DMS153 treated with DMSO at 0.1 percent for 48 hours (cell line): ENCODE data around the gene CNDP2.

Experiments
- DNase-seq: peaks from one replicate; lab custom pipeline; 2025; ENCODE audit not compliant: unreplicated experiment; lab: John Stamatoyannopoulos, UW

Gene CNDP2

DNA sequence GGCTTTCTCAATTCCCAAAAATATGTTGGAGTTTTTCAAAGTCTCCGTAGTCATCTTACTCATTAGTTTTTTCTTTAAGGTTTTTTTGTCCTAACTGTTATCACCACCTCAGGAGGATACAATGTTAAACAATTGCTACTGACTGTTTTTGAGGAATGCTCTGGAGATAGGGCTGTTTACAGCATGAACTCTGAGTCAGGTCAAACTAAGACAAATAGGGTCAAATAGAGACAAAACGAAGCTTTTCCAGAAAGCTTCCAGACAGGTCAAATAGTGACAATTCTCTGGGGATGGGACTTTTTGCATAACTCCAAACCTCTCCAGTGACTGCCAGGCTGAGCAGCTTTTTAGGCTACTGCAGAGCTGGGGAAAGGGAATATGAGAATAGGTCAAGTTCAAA, 23.9 kb upstream of the CNDP2 start:
- DNase-seq, result no peak

DNA sequence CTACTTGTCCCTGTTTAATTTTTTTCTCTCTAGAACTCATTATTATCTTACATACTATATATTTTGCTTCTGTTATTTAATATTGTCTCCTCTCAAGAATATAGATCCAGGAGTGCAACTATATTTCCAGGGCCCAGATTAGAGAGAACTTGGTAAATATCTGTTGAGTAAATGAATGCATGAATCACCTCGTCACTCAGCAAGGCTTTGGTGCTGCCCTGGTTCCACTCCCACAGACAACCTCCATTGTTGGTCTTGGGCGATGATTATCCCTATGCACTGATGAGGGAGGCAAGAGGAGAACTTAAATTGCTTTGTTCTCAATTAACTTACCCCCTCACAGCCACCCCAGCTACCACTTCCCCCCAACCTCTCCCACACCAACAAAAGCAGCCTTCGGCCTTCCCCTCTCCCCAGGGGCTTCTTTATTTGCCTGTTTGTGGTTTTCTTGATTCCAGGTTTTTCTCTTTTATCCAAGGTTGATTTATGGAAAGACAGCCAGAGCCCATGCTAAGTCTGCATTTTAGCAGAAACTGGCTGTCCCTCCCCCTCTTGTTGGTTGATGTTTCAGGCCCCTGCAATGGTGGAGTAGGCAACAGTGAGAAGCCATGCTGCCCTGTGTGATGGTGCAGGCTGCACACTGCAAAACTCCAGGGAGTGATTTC, 22.1 kb upstream of the CNDP2 start:
- DNase-seq, result no peak

DNA sequence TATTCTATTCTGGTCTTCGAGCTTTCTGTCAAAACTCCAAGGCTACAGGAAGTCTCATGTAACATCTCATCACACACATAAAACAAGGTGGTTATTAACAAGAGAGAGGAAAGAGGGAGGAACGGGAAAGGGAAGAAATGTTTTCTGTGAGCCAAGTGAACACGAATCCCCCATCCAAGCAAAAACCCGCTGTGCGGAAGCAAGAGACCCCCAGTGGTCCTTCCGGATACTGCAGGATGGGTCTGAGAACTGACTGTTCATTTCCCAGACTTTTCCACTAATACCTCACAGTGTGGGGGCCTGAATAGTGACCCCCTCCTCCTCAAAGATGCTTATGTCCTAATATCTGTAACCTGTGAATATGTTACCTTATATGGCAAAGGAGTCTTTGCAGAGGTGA, 20.0 kb upstream of the CNDP2 start:
- DNase-seq, result no peak

DNA sequence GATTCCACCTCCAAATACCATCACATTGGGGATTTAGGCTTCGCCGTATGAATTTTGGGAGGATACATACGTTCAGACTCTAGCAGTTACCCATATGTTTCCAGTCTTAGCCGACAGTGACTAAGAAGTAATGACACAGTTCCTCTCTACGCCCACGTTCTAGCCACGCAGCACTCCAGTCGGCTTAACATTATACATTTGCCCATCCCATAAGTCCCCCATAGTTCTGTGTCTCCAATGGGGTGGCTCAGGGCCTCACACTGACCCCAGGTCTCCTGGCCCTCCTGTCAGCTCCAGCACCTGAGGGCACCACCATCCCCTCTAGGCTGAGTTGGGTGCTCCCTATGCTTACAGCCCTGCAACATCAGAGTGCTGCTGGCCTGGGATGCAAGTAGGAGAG, 18.4 kb upstream of the CNDP2 start:
- no peak for DNase-seq

DNA sequence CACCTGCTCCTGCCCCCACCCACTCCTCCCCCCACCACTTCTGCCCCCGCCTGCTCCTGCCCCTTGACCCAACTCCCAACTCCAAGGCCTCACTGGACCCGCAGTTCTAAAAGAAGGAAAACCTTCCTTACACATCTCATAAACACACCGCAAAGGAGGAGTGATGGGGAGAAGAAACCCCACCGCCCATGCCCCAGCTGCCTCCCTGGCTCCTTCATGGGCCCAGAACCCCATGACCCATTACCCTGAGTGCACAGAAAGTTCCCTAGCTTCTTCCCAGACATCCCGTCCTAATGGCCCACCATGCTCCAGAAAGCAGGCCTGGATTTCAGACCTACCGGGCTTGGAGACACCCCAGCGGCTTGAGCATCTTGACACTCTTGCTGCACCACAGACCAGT, 17.8 kb upstream of the CNDP2 start:
- no peak for DNase-seq

DNA sequence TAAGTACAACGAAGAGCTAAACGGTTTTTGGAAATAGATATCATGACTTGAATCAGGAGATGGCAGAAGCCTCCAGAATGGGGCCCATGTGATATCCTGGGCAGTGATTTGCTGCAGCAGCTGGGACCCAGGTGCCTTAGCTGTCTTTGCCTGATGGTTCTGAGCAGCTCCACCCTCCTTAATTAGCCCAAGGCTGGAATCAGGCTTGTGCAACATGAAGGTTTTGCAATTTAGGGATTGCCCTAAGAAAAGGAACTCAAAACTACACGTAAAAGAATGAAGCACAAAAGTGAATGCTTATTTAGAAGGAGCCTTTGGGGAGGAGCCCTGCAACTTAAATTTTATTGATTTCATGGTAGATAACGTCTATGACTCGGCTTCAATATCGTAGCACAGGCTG, 17.3 kb upstream of the CNDP2 start:
- DNase-seq, result no peak

DNA sequence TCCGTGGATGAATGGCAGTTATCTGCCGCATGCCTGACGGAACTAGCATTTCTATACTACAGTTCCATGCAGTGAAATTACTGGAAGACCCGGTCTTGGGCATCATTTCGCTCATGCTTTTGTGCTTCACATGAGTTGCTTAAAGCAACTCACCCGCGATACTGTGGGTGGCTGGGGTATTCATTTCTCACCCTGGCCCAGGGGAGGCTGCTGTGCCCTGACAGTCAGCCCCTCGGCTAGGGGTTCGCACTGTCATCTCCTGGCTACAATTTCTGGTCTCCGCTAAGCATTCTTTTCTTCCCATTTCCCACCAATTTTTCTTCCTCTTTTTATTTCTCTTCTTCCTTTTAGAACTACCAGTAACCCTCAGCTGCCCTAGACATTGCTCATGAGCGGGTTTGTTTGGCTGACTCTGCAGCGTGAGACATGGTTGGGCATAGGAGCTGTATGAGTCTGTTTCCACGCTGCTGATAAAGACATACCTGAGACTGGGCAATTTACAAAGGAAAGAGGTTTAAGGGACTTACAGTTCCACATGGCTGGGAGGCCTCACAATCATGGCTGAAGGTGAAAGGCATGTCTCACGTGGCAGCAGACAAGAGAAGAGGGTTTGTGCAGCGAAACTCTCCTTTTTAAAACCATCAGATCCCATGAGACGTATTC, 16.5 kb upstream of the CNDP2 start:
- no peak for DNase-seq

DNA sequence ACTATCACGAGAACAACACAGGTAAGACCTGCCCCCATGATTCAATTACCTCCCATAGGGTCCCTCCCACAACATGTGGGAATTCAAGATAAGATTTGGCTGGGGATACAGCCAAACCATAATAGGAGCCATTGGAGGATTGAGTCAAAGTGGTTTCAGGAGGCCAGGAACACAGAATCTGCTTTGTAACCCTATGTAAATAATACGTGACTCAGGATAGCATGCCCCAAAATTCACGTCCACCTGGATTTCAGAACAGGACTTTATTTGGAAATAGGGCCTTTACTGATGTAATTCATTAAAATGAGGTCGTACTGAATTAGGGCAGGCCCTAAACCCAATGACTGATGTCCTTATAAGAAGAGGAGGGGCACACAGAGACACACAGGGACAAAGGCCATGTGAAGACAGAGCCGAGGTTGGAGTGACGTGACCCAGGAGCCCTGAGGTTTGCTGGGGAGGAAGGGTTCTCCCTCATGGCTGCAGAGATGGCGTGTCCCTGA, 16.0 kb upstream of the CNDP2 start:
- DNase-seq, result no peak

DNA sequence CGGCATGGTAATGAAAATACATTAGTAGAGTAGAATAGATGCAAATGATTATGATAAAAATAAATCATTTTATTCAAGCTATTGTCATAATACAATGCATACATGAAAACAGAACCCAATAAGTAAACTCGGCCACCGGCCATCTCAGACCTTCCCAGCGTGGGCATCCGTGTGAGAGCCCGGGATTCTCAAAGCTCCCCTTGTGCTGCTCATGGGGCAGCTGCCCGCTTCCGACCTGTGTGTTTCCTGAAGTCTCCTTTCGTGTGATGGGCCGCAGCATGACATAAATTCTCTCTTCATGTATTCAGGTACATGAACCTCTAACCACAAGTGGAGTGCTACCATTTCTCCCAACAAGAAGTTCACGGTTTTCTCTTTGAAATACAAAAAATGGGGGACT, 13.5 kb upstream of the CNDP2 start:
- no peak for DNase-seq

DNA sequence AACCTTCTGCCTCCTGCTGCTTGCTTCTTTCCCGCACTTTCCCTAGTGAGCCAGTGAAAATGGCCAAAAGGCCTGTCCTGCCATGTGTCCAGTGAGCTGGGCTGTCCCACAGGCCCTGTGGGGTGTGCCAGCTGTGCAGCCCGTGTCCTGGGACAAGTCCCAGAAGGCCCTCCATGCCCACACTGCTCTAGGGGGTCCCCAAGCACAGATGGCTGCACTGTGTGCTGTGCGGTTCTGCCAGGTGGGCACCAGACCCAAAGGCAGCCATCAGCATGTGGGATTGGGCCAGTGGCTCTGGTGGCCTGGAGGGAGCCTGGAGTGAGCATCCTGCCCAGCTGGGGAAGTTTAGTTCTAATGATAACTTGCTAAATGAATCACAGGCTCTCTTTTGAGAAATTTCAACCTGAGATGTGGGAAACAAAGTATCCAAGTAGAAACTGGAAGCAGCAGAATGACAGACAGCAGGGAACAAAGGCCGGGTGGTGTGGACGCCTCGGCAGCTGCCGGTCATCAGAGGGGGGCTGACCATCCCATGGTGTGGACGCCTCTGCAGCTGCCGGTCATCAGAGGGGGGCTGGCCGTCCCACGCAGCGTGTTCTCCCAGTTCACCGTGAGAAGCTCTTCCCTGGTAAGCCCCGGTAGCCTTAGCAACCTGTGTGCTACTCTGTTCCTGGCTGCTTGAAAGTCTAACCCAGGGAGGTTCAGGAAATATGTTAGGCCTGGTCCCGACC, 9.9 kb upstream of the CNDP2 start:
- DNase-seq, result no peak

DNA sequence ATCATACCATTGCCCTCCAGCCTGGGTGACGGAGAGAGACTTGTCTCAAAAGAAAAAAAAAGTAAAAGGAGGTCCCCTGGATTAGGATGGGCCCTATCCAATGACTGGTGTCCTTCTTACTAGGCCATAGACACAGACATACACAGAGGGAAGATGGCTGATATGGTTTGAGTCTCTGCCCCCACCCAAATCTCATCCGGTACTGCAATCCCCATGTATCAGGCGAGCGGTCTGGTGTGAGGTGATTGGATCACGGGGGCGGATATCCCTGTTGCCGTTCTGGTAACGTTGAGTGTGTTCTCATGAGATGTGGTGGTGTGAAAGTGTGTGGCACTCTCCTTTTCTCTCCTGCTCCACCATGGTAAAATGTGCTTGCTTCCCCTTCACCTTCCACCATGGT, 7.8 kb upstream of the CNDP2 start:
- no peak for DNase-seq

DNA sequence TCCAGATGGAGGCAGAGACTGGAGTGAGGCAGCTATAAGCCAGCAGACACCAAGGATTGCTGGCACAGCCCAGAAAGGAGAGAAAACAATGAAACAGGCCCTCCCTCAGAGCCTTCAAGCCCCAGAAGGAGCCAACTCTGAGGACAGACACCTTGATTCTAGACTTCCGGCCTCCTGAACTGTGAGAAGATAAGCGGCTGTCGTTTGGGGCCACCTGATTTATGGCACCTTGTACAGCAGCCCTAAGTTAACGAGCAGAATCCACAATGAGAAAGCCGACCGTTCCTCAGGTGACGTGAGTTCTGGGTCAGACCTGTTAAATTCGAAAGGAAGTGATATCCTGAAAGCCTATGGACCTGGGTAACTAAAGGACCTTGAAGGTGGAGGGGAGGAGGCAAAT, 7.3 kb upstream of the CNDP2 start:
- no peak for DNase-seq

DNA sequence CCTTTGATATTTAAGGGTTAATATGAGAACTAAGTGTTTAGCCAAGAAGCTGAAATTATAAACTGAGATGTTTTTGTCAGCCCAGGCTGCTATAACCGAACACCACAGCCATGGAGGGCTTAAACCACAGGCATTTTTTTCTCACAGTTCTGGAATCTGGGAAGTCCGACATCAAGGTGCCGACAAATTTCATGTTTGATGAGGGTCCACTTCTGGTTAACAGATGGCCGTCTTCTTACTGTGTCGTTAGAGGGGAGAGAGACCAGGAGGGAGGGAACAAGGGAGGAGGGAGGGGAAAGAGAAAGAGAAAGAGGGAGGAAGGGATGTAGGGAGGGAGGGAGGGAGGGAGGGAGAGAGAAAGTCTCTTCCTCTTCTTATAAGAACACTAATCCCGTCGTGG, 6.5 kb upstream of the CNDP2 start:
- DNase-seq, result no peak

DNA sequence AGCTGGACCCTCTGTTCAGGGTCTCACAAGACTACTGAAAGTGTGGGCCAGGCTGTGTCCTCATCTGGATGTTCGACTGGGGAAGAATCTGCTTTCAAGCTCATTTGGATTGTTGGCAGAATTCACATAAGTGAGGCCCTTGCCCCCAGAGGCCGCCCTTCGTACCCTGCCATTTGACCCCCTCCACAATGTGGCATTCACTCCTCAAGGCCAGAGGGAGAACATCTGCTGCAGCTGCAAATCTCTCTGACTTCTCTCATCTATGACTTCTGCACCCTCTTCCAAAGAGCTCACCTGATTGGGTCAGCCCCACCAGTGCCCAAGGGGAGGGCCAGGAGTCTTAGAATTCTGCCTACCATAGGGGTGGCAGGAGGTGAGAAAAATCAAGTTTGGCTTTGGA, 3.9 kb upstream of the CNDP2 start:
- no peak for DNase-seq

DNA sequence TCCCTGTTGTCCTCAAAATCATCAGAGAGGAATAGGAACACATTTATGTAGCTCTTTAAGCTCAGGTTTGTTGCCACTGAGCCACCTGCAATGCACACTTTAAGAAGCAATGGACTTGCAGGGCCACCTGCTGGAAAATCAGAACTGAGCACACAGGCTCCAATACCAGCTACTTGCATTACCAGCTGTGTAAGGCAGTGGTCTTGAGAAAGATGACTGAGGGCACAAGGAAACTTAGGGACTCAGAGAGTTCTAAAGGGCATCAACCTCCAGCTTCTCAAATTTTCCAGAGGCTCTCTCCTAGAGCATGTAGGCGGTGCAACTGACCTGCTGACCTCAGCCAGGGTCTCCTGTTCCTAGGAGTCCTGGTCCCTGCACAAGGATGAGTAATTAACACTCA, 2.5 kb upstream of the CNDP2 start:
- peak; percentile 50 for DNase-seq

DNA sequence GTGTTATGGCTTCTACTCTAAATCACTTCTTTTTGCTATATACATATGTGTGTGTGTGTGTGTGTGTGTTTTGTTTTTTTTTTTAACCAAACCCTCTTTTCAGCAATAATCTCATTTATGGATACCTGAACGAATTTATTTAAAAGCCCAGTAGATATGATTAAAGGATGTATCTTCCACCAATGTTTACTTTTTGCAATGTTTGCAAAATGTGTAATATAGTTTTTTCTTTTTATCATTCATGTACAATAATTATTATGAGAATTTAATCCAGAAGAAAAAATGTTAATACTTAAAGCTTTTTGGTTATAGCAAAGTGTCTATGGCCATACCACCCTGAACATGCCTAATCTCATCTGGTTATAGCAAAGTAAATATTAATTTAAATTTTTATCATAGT, 1.6 kb upstream of the CNDP2 start:
- no peak for DNase-seq

DNA sequence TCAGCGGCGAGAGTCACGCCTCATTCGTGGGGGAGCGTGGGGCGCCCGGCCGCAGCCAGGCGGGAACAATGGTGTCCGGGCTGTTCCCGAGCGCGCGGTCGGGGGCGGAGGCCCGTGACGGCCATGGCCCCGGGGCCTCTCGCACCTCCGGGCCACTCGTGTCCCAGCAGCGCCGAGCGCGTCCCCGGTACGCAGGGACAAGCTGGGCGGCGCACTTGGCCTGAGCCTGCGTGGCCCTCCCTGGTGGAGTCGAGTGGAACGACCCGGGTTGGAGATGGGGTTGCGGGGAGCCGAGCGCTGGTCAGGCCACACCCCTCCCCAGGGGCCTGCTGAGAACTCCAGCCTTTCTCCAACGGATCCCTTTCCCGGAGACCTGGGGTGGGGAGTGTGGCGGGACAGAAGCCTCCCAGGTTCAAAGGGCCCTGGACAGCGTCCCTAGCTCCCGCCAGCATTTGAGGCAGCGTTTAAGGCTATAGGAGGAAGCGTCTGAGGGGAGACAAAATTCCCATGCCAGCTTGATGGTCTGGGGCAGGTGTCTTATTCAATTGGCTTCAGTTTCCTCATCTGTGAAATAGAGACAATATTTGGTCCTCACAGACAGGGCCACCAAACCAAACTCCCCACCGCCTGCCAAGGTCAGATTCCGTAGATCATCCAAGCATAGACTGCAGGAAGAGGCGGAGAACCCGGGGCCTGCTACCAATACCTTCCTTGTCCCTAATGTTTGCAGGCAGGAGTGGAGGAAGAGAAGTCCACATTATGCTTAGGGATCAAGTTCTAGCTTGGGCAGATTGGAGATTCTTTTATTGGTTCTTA, 553 bp downstream of the CNDP2 start:
- no peak for DNase-seq

DNA sequence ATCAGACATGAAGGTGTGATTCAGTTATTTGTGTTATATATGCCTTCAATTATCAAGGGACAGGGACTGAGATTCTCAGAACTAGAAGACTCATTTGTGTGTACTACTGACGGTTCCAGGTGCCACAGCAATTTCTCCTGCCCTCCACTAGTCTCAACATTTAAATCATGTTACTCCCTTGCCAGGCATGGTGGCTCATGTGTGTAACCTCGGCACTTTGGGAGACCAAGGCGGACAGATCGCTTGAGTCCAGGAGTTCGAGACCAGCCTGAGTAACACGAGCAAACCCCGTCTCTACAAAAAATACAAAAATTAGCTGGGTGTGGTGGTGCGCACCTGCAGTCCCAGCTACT, 1.1 kb downstream of the CNDP2 start:
- DNase-seq, result no peak

DNA sequence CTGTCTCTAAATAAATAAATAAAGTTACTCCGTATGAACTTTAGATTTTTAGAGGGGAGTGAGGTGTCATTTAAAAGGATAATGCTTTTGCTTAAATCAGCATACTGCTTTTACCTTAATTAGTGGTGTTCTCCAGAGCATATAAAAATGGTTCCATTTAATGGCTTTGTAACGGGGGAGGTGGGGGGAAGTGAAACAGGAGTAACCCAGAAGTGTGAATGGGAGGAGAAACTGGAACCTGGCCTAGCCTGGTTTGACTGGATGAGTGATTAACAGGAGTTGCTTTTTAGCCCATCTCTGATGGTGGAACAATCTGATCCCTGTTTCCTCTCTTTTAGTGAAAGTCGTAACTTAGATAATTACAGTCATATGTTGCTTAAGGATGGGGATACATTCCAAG, 1.6 kb downstream of the CNDP2 start:
- no peak for DNase-seq

DNA sequence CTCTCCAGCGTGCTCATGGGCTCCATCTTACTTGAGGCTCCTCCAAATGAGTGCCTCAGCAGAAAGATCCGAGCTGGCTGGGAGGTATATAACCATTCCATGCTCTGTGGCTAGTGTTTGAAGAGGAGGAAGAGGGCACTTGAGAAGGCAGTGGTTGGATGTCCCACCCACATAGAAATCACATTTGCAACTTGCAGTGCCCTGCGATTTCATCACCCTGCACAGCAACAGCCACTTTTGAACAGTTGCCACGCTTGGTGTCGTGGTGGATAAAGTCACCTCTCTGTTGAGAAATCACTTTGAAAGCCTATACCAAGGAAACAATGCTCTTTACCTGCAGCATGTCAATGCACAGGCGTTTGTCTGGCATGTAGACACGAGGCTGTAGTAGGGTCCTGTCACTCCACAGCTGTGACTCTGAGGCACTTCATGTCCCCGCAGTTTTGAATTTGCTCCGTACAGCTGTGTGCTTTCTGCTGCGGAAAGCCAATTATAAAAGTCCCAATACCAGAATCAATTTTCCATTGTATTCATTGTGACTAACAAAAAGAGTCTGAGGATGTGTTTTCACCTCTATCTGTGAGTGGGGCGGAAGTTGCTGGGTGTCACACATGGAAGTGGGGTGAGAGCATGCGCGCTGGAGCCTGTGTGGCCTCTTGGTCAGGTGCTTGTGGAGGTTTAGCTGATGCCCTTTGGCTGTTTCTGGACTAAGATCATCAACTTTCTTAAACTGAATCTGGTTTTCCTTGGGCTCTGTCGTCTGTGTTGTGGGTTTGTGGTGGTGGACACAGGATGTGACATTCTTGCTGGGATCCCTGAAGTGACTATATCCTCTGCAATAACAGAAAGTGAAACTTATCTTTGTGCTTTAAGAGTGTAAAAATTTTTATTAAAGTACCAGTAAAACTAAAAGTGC, 2.8 kb downstream of the CNDP2 start:
- no peak for DNase-seq

DNA sequence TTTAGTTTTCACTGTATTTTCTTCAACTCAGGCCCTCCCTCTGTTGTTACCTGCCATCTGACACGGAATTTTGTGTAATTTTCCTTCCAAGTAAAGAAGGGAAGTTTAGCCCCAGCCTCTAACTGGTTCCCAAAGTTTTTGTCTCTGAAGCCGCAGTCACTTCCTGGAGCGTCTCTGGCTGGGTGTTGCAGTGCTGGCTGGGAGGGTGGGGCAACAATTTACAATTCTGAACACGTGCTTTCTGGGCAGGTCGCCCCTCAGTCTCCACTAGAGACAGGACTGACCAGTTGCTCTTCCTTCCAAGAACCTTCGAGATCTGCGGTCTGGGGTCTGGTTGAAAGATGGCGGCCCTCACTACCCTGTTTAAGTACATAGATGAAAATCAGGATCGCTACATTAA, 3.5 kb downstream of the CNDP2 start:
- DNase-seq, result no peak
